ENCODE data around the gene TRIM72.

GRCh38 chr16:31246296-31246695 lies 32.4 kb downstream of the TRIM72 start:
- TF ChIP-seq CTCF (IDR thresholded peaks at IDR 0.05) (no peak), POLR2A (IDR thresholded peaks at IDR 0.05) (no peak)

All from uterus (tissue), 2 donors.